SIG-M5 treated with dmso at 0.1 percent for 504 hours (cell line): ENCODE data around the gene CHST8.
A peak's percentile ranks its signal among the peaks of the same experiment; 100 is the strongest.

Source experiments
- DNase-seq: peaks from one replicate; lab custom pipeline; 2025; ENCODE audit not compliant: unreplicated experiment; lab: John Stamatoyannopoulos, UW

The CHST8 gene

GRCh38 chr19:33734913-33735312, 113.2 kb downstream of the CHST8 start:
- DNase-seq = no peak

- DNase-seq = no peak
Measured at GRCh38 chr19:33736158-33736557, 114.4 kb downstream of the CHST8 start.

DNA sequence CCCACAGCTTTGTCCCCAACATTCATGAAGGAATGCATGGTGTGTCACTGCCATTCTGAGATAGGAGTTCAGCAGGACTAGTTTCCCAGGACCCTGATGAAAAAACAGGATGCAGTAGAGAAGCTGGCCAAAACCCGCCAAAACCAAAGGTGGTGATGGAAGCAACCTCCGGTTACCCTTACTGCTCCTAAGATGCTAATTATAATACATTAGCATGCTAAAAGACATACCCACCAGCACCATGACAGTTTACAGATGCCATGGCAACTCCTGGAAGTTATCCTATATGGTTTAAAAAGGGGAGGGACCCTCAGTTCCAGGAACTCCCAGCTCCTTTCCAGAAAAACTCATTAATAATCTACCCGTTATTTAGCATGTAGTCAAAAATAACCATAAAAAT, 115.0 kb downstream of the CHST8 start:
- DNase-seq = no peak

GRCh38 chr19:33737681-33738371, 116.1 kb downstream of the CHST8 start:
- no peak for DNase-seq

- DNase-seq = peak; percentile 9
Measured at GRCh38 chr19:33740811-33741396, 119.2 kb downstream of the CHST8 start.

DNA sequence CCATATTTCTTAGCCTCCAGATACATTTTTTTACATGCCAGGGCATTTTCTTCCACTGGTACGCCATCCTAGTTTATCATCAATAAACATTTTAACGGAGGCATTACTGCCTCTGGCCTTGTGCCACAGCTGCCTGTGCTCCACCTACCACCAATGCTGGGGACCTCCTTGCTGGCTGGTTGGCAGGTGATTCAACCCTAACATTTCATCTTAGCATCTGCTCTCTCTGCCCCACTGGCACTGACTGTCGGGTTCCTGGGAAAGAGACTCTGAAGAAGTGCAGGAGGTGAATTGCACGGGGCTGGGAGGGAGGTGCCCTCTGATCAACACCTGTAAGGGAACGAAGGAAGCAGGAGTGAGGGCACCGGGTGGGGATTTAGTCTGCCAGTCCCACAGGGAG, 123.5 kb downstream of the CHST8 start:
- no peak for DNase-seq

DNA sequence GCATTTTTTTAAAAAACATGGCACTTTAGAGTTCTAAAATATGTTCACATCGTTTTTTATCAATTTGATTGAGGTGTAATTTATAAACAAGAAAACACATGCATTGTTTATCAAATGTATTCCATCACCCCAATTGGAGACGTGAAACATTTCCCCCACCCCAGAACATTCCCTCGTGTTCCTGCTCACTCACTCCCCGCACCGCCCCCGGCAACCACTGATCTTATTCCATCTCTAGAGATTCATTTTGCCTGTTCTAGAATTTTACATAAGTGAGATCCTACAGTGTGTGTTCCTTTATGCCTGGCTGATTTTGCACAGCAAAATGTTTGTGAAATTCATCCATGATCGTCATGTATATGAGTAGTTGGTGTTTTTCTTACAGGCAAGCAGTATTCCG, 124.4 kb downstream of the CHST8 start:
- no peak for DNase-seq

- DNase-seq = no peak
Measured at GRCh38 chr19:33747273-33747672, 125.5 kb downstream of the CHST8 start.

DNA sequence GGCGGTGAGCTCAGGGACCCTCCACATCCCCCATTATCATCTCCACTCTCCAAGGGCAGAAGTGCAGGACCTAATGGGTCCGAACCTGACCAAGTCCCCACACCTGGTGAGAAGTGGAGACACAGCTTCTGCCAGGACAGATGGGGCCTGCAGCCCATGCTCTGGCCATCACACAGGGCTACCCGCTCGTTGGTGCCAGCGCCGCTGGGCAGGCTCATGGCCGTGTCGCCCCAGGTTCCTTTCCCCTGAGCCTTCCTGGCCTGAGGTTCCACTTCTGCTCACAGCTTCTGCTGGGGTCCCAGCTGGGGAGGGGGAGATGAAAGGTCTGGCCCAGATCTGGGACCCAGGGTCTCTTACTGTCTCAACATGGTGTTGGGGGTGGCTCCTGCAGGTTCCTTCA, 126.5 kb downstream of the CHST8 start:
- no peak for DNase-seq

DNA sequence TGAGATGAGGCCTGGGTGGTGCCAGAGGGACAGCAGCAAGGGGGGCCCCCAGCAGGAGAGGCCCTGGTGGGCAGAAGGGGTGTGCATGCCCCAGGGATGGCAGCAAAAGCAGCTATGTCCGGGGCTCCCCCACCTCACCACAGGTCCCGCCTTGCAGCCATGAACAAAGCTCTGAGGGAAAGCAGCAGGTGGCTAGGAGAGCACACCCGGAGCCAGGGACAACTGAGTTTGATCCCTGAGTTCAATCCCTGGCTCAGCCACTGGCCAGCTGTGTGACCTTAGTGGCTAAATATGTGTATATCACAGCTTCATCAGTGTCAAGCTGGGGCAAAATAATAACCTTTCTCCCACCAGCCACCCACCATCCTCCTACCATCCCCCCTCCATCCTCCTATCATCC, 127.3 kb downstream of the CHST8 start:
- no peak for DNase-seq

GRCh38 chr19:33749619-33750175, 127.9 kb downstream of the CHST8 start:
- DNase-seq = no peak

DNA sequence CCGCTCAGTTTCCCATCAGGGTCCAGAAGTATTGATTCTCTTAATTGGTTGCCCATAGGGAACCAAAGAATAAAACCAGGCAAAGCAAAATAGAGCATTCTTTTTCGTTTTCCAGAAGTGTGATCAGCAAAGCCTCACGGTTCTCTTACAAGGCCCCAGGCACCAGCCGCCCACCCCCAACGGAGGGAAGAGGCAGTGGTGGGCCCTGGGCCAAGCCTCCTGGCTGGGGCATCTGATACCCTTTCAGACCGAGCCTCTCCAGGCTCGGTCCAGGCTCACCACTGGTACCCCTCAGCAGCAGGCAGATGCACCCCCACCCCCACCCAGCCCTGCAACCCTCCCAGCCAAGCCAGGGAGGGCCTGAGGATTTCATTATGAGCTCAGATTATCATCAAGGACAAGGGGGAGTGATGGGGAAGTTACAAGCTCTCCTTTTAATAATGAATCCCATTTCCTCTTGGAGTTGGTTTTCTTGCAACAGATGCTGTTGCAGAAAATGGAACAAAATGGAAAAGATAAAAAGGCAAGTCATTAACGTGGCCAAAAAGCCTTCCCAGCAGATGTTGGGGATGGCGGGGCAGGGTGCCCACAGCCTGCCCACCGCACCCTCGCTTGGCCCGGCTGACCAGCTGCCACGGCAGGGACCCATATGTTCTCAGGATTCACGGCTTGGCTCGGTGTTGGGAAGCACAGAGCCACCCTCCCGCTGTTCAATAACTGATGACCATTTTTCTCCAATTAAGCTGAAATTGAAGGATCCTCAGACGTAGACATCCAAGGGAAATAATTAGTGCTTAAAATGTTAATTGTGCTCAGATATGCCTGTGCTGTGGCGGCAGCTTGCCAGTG, 129.1 kb downstream of the CHST8 start:
- DNase-seq = no peak

- no peak for DNase-seq
Measured at GRCh38 chr19:33751436-33751770, 129.7 kb downstream of the CHST8 start.

- DNase-seq = no peak
Measured at GRCh38 chr19:33752018-33752800, 130.5 kb downstream of the CHST8 start.

DNA sequence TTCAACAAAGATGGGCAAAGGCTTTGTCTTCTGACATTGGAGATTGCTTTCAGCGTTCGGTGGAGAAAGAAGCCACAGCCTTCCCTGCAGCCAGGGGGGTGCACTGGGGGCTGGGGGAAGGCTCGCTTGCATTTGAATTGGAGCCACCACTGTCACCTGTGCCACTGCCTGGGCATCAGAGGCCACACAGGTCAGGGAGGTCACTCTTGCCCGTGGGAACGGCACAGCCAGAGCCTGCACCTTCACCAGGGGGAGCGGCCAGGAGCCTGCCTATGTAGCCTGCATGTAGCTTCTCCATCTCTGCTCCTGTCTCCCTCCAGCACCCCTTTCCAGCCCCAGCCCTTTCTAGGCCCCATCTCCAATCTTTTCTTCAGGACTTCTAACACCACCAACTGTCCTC, 131.2 kb downstream of the CHST8 start:
- DNase-seq = no peak

DNA sequence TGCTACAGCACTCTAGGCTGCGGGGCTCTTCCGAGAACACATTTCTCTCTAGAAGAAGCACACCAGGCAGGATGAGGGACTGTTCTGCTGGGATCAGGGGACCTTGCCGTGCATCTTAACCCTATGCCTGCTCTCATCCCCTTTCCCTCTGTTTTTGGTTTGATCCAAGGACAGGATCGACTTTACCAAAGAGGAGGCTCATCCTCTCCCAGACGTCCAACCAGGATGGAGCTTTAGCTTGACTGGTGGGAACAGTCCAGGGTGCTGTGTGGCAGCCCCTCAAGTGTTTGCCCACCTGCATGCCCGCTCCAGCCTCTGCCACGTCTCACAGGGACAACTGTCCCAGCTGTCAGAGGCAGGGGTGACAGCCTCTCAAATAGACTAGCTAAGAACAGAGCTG, 132.6 kb downstream of the CHST8 start:
- no peak for DNase-seq

DNA sequence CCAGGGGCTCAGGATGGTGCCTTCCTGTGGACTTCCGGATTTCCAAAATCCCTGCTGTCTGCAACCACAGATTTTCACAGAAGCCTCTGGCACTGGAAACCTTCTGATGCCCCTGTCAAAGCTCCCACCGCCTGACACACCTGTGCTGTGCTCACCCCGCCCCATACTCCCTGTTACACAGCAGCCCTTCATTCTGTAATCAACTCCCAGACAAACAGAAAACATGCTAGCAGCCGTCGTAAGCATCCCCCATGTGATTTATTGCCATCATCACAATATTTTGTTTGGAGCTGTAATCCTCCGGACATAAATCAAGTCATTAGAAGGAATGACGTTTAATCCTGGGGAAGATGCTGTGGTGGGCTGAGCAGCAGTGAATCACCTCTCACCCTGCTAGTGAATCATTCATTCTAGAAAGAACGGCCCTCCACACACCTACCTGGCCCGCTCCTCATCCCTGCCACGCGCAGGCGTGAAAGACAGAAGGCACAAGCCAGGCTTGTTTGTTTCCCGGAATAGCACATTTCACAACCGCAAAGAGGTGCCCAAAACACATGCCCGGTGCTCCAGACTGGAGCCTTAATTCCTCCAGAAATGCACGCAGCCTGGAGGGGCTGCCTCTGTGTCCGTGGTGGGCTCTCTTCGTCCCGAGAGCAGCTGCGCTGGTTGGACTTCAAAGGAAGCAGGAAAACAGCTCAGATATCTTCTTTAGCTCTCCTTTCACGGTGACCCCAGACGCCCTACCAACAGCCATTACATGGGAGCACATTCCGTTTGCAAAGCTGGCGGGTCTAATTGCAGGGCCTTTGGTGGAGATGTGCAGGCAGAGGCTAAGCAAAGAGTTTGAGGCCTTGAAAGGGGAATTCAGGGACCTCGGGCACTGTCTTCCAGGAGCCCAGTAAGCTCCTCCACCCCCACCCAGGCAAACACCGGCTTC, 133.6 kb downstream of the CHST8 start:
- no peak for DNase-seq

- no peak for DNase-seq
Measured at GRCh38 chr19:33756177-33756576, 134.4 kb downstream of the CHST8 start.

DNA sequence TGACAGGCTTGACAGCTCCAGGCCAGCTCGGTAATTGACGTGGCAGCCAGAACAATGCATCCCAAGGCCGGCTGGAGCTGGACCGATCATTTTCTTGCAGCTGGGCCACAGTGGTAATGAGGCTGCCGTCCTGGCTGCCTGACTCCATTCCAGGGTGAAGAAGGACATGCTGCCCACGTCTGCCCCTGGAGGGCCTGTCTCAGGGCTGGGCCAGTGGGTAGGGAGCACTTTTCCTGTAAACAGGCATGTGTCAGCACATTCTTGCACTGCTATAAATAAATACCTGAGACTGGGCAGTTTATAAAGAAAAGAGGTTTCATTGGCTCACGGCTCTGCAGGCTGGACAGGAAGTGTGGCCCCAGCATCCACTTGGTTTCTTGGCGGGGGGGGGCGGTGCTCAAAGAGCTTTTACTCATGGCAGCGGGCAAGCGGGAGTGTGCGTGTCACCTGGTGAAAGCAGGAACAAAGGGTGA, 136.8 kb downstream of the CHST8 start:
- no peak for DNase-seq

- DNase-seq = no peak
Measured at GRCh38 chr19:33759356-33759755, 137.6 kb downstream of the CHST8 start.
